ENCODE measurements around the gene UNC79. TPM values are rescaled to one million over a fixed set of nuclear protein-coding genes. Genes with fewer than 3 reads are reported as not detected.

Gene UNC79
- total RNA-seq, 1 donor: not detected

DNA sequence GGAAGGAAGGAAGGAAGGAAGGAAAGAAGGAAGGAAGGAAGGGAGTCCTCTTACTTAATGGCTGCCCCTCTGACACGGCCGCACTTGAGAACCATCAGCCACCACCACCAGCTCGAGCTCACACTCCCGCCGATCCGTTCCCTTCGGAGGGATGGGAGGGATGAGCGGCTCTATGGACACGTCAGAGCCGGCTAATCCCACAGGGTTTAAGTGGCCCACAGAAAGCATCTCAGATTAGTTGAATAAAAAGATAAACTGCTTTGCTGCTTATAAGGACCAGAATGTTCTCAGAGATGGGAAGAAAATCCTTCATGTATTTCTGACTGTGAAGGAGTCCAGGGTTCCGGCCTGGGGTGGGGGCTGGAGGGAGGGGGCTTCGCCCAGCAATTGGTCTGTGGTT, 326.5 kb downstream of the UNC79 start:
- Histone ChIP-seq H3K4me1 (ENCODE audit: insufficient read depth, low read length) (no peaks in the 10 kb centered on the region), H3K27me3 (ENCODE audit: insufficient read depth, low read length) (no peaks in the 10 kb centered on the region), H3K9me3 (ENCODE audit: low read depth, low read length) (no peaks in the 10 kb centered on the region), H3K4me3 (ENCODE audit: low read length) (no peak overlapping the region)

Other genes starting within 250 kb of the UNC79 start
- 109 TPM for gene MOAP1, start 246.0 kb upstream of the UNC79 start, total RNA-seq
- 13.6 TPM for gene LYSET, start 245.6 kb upstream of the UNC79 start, total RNA-seq
- 4.6 TPM for gene GON7, start 223.9 kb upstream of the UNC79 start, total RNA-seq
- 12.0 TPM for gene UBR7, start 223.7 kb upstream of the UNC79 start, total RNA-seq
- 10.4 TPM for gene BTBD7, start 97.9 kb upstream of the UNC79 start, total RNA-seq
- gene COX8C, start 83.8 kb upstream of the UNC79 start, total RNA-seq: not detected

All from mononuclear cell (primary cell).